Measurements from ENCODE around the gene BCL11A.

- TF ChIP-seq POLR2A (IDR thresholded peaks at IDR 0.05), result no peak
- TF ChIP-seq, protein P1, sequence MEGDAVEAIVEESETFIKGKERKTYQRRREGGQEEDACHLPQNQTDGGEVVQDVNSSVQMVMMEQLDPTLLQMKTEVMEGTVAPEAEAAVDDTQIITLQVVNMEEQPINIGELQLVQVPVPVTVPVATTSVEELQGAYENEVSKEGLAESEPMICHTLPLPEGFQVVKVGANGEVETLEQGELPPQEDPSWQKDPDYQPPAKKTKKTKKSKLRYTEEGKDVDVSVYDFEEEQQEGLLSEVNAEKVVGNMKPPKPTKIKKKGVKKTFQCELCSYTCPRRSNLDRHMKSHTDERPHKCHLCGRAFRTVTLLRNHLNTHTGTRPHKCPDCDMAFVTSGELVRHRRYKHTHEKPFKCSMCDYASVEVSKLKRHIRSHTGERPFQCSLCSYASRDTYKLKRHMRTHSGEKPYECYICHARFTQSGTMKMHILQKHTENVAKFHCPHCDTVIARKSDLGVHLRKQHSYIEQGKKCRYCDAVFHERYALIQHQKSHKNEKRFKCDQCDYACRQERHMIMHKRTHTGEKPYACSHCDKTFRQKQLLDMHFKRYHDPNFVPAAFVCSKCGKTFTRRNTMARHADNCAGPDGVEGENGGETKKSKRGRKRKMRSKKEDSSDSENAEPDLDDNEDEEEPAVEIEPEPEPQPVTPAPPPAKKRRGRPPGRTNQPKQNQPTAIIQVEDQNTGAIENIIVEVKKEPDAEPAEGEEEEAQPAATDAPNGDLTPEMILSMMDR (IDR thresholded peaks at IDR 0.05), result no peak
These were observed 42.5 kb upstream of the BCL11A start for GRCh38 chr2:60595953-60596352.
